GM04503 (cell line): ENCODE measurements around the gene PPP1R3E.
"Not testable (repeated sequence)": the region's sequence is repeated elsewhere in the genome, so short reads cannot be mapped to it uniquely, and the experiment has no call there.

Source experiments
- DNase-seq: peaks from one replicate; pipeline ENCODE4 v3.0.0-alpha.2; 2012; ENCODE audit warnings: low read depth

PPP1R3E gene

GRCh38 chr14:23297611-23298277 lies 4.9 kb downstream of the PPP1R3E start:
- DNase-seq, result no peak

- no peak for DNase-seq
Measured at GRCh38 chr14:23297096-23297495, 5.6 kb downstream of the PPP1R3E start.

GRCh38 chr14:23296012-23296777 lies 6.5 kb downstream of the PPP1R3E start:
- no peak for DNase-seq

- DNase-seq, result no peak
Measured at GRCh38 chr14:23294734-23295561, 7.7 kb downstream of the PPP1R3E start.

- no peak for DNase-seq
Measured at GRCh38 chr14:23286902-23287479, 15.7 kb downstream of the PPP1R3E start.

GRCh38 chr14:23286020-23286901 lies 16.4 kb downstream of the PPP1R3E start, which contains the start of gene HOMEZ:
Gene HOMEZ (minus strand): TSS chr14:23286132. CDS start chr14:23285952, 180 bp downstream.
- DNase-seq, result peak; percentile 90

- no peak for DNase-seq
Measured at GRCh38 chr14:23285530-23286019, 17.1 kb downstream of the PPP1R3E start.

GRCh38 chr14:23284654-23285529 lies 17.8 kb downstream of the PPP1R3E start:
- DNase-seq, result no peak

GRCh38 chr14:23281247-23281646 lies 21.4 kb downstream of the PPP1R3E start:
- DNase-seq, result no peak

GRCh38 chr14:23277928-23278327 lies 24.7 kb downstream of the PPP1R3E start:
- DNase-seq, result not testable (repeated sequence)

- no peak for DNase-seq
Measured at GRCh38 chr14:23277189-23277588, 25.5 kb downstream of the PPP1R3E start.

- DNase-seq, result no peak
Measured at GRCh38 chr14:23275412-23275811, 27.2 kb downstream of the PPP1R3E start.

GRCh38 chr14:23269193-23269592 lies 33.5 kb downstream of the PPP1R3E start:
- DNase-seq, result no peak

GRCh38 chr14:23260849-23261248 lies 41.8 kb downstream of the PPP1R3E start:
- not testable (repeated sequence) for DNase-seq

- DNase-seq, result no peak
Measured at GRCh38 chr14:23259426-23259825, 43.2 kb downstream of the PPP1R3E start.

- DNase-seq, result no peak
Measured at GRCh38 chr14:23258256-23258655, 44.4 kb downstream of the PPP1R3E start.

- DNase-seq, result no peak
Measured at GRCh38 chr14:23252420-23253333, 50.0 kb downstream of the PPP1R3E start.

GRCh38 chr14:23252006-23252405 lies 50.7 kb downstream of the PPP1R3E start:
- DNase-seq, result no peak

- DNase-seq, result no peak
Measured at GRCh38 chr14:23249824-23250223, 52.8 kb downstream of the PPP1R3E start.
